ENCODE measurements around the gene TOR4A. TPM values are rescaled to one million over a fixed set of nuclear protein-coding genes. Genes with fewer than 3 reads are reported as not detected.
"Not testable (repeated sequence)": the region's sequence is repeated elsewhere in the genome, so short reads cannot be mapped to it uniquely, and the experiment has no call there.

The TOR4A gene
- total RNA-seq, 1 donor from 2014 or later, result 37.7 TPM

DNA sequence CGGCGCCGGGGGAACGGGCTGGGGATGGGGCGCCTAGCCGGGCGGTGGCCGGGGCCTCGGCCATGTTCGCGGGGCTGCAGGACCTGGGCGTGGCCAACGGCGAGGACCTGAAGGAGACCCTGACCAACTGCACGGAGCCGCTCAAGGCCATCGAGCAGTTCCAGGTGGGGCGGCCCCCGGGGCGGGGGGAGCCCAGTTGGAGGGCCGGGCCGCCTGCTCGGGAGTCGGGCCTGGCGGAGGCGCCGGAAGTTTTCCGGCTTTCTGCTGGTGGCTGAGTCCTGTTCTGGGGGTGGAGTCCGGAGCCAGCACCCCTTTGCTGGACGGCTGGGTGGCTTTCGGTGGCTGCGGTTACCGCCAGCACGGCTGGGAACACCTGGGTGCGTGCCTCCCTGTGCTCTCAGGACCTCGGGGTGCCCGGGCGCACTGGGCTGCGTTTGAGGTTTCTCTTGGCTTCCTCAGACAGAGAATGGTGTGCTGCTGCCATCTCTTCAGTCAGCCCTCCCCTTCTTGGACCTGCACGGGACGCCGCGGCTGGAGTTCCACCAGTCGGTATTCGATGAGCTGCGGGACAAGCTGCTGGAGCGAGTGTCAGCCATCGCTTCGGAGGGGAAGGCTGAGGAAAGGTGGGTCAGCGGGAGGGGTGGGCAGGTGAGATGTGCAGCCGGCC is 21.9 kb upstream of the TOR4A start:
- Mint-ChIP-seq H3K27me3 (ENCODE audit: unreplicated experiment) (peaks cover 6% of the 10 kb centered on the region), H3K9me3 (ENCODE audit: unreplicated experiment) (no peaks in the 10 kb centered on the region), H3K4me3 (ENCODE audit: unreplicated experiment) (peak overlapping the region; percentile 95), H3K4me1 (ENCODE audit: unreplicated experiment) (peaks cover 13% of the 10 kb centered on the region), H3K27ac (ENCODE audit: unreplicated experiment) (no peak overlapping the region), H3K36me3 (ENCODE audit: low read depth, unreplicated experiment) (no peaks in the 10 kb centered on the region)
- TF ChIP-seq, protein P1, sequence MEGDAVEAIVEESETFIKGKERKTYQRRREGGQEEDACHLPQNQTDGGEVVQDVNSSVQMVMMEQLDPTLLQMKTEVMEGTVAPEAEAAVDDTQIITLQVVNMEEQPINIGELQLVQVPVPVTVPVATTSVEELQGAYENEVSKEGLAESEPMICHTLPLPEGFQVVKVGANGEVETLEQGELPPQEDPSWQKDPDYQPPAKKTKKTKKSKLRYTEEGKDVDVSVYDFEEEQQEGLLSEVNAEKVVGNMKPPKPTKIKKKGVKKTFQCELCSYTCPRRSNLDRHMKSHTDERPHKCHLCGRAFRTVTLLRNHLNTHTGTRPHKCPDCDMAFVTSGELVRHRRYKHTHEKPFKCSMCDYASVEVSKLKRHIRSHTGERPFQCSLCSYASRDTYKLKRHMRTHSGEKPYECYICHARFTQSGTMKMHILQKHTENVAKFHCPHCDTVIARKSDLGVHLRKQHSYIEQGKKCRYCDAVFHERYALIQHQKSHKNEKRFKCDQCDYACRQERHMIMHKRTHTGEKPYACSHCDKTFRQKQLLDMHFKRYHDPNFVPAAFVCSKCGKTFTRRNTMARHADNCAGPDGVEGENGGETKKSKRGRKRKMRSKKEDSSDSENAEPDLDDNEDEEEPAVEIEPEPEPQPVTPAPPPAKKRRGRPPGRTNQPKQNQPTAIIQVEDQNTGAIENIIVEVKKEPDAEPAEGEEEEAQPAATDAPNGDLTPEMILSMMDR (IDR thresholded peaks at IDR 0.05; ENCODE audit: unreplicated experiment), result no peak
- DNase-seq (ENCODE audit: low spot score), result no peak

DNA sequence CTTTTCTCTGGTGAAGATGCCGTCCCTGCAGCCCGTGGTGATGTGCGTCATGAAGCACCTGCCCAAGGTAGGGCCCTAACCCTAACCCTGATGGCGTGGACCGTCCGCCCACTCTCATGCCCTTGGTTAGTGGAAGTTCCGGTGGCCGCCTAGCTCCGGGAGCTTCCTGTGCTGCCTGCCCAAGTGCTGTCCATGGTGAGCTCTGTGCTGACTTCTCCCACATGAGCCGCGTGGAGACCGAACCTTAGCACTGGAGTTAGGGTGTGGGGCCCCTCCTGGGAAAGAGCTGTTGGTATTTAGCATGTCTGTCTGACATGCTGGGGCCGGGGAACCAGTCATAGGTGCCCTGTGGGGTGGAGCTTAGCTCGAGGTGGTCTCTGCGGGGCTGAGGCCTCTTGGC is 21.2 kb upstream of the TOR4A start:
- H3K4me3 Mint-ChIP-seq (ENCODE audit: unreplicated experiment), result peak overlapping the region; percentile 95
- no peaks in the 10 kb centered on the region for H3K36me3 Mint-ChIP-seq (ENCODE audit: low read depth, unreplicated experiment)
- no peak overlapping the region for H3K27ac Mint-ChIP-seq (ENCODE audit: unreplicated experiment)
- H3K27me3 Mint-ChIP-seq (ENCODE audit: unreplicated experiment), result peaks cover 6% of the 10 kb centered on the region
- no peak for DNase-seq (ENCODE audit: low spot score)
- H3K9me3 Mint-ChIP-seq (ENCODE audit: unreplicated experiment), result no peaks in the 10 kb centered on the region
- H3K4me1 Mint-ChIP-seq (ENCODE audit: unreplicated experiment), result peaks cover 13% of the 10 kb centered on the region
- TF ChIP-seq, protein P1 (IDR thresholded peaks at IDR 0.05; ENCODE audit: unreplicated experiment), result no peak

DNA sequence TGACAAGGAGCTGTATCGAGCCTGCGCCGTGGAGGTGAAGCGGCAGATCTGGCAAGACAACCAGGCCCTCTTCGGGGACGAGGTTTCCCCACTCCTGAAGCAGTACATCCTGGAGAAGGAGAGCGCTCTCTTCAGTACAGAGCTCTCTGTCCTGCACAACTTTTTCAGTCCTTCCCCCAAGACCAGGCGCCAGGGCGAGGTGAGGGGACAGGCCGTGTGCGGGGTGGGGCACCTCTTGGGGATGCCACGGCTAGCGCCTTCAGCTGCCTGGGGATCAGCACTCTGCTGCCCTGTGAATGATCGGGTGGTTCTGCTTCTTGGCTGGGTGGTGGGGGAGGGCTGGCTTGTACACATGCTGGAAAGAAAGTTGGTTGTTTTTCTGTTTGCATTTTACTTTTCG is 20.7 kb upstream of the TOR4A start:
- H3K4me1 Mint-ChIP-seq (ENCODE audit: unreplicated experiment), result peaks cover 13% of the 10 kb centered on the region
- DNase-seq (ENCODE audit: low spot score), result no peak
- H3K4me3 Mint-ChIP-seq (ENCODE audit: unreplicated experiment), result peak overlapping the region; percentile 95
- H3K27me3 Mint-ChIP-seq (ENCODE audit: unreplicated experiment), result peaks cover 6% of the 10 kb centered on the region
- peak overlapping the region; percentile 75 for H3K27ac Mint-ChIP-seq (ENCODE audit: unreplicated experiment)
- no peaks in the 10 kb centered on the region for H3K9me3 Mint-ChIP-seq (ENCODE audit: unreplicated experiment)
- TF ChIP-seq, protein P1 (IDR thresholded peaks at IDR 0.05; ENCODE audit: unreplicated experiment), result no peak
- H3K36me3 Mint-ChIP-seq (ENCODE audit: low read depth, unreplicated experiment), result peaks cover 3% of the 10 kb centered on the region

DNA sequence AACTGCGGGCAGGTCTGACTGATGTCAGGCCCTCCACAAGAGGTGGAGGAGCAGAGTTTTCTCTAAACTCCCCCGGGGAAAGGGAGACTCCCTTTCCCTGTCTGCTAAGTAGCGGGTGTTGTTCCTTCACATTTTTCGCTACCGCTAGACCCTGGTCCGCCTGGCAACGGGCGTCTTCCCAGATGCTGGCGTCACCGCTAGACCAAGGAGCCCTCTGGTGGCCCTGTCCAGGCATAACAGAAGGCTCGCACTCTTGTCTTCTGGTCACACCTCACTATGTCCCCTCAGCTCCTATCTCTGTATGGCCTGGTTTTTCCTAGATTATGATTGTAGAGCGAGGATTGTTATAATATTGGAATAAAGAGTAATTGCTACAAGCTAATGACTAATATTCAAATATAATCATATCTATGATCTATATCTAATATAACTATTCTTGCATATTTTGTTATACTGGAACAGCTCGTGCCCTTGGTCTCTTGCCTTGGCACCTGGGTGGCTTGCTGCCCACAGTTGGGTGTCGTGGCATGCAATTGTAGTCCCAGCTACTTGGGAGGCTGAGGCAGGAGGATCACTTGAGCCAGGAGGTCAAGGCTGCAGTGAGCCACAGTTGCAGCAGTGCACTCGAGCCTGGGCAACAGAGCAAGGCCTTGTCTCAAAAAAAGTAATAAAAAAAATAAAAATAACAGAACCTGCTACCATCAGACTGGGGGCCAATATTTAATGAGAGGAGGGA is 15.2 kb upstream of the TOR4A start:
- not testable (repeated sequence) for H3K9me3 Mint-ChIP-seq (ENCODE audit: unreplicated experiment); H3K27me3 Mint-ChIP-seq (ENCODE audit: unreplicated experiment); H3K27ac Mint-ChIP-seq (ENCODE audit: unreplicated experiment); DNase-seq (ENCODE audit: low spot score); H3K4me1 Mint-ChIP-seq (ENCODE audit: unreplicated experiment); H3K4me3 Mint-ChIP-seq (ENCODE audit: unreplicated experiment); H3K36me3 Mint-ChIP-seq (ENCODE audit: low read depth, unreplicated experiment)
- TF ChIP-seq, protein P1 (IDR thresholded peaks at IDR 0.05; ENCODE audit: unreplicated experiment), result peak; percentile 54

DNA sequence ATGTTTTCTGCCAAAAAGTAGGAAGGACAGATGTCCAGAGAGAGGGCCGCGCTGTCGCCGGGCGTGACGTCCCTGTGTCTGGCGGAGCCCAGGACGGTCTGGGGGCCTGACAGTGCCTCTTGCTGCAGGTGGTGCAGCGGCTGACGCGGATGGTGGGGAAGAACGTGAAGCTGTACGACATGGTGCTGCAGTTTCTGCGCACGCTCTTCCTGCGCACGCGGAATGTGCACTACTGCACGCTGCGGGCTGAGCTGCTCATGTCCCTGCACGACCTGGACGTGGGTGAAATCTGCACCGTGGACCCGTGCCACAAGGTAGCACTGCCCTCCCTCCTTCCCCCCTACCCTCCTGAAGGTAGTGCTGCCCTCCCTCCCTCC is 14.6 kb upstream of the TOR4A start:
- Mint-ChIP-seq H3K9me3 (ENCODE audit: unreplicated experiment) (no peaks in the 10 kb centered on the region), H3K27me3 (ENCODE audit: unreplicated experiment) (peaks cover 2% of the 10 kb centered on the region), H3K4me1 (ENCODE audit: unreplicated experiment) (no peaks in the 10 kb centered on the region), H3K36me3 (ENCODE audit: low read depth, unreplicated experiment) (peaks cover 4% of the 10 kb centered on the region), H3K4me3 (ENCODE audit: unreplicated experiment) (no peak overlapping the region), H3K27ac (ENCODE audit: unreplicated experiment) (no peak overlapping the region)
- DNase-seq (ENCODE audit: low spot score), result no peak
- TF ChIP-seq, protein P1 (IDR thresholded peaks at IDR 0.05; ENCODE audit: unreplicated experiment), result no peak
